SK-N-SH (cell line): Measurements from ENCODE around the gene HOXB5. TPM values are rescaled to one million over a fixed set of nuclear protein-coding genes. Genes with fewer than 3 reads are reported as not detected.

Source experiments
- CTCF ChIA-PET: fragments of 300-600, 350-600 bp; formaldehyde crosslinking; extraction: SDS; loops from one replicate; lab custom pipeline; 2021; lab: Yijun Ruan, JAX
- POLR2A ChIA-PET: fragments of 350-600 bp; sonication (Branson Sonifier 250); formaldehyde crosslinking; extraction: SDS; loops from one replicate; lab custom pipeline; 2020; ENCODE audit warnings: antibody characterized with exemption, inconsistent platforms; lab: Yijun Ruan, JAX
- DNase-seq: peaks from one replicate; pipeline ENCODE4 v3.0.0; 2012
- H2AFZ ChIP-seq: fragments of 200-600 bp; sonication (generic); 2 replicates; pipeline ENCODE4 v1.8.1; 2016; ENCODE audit warnings: antibody characterized with exemption, mild to moderate bottlenecking, low read depth
- H3F3A ChIP-seq: fragments of 200-600 bp; sonication (generic); replicated peaks from 2 replicates; pipeline ENCODE3; 2016; ENCODE audit warnings: antibody characterized with exemption, mild to moderate bottlenecking; ENCODE audit not compliant: insufficient read depth
- H3K27ac ChIP-seq, 2 experiments: fragments of 200-500 bp in 1 of 2; fragments of 200-600 bp in 1 of 2; sonication (Bioruptor generic) in 1 of 2; sonication (generic), shearing (Covaris generic) in 1 of 2; 2 replicates each; pipeline versions ENCODE4 v1.5.1 to v1.6.1; 2014 to 2016; ENCODE audit warnings: low read depth in 2 of 2, inconsistent platforms in 1 of 2, low read length in 1 of 2, mild to moderate bottlenecking in 1 of 2, mixed read lengths in 1 of 2
- H3K27me3 ChIP-seq: fragments of 200-600 bp; sonication (generic), shearing (Covaris generic); 2 replicates; pipeline ENCODE4 v1.6.1; 2016; ENCODE audit warnings: mixed run types; ENCODE audit not compliant: insufficient read depth
- H3K36me3 ChIP-seq, 2 experiments: fragments of 200-500 bp in 1 of 2; fragments of 200-600 bp in 1 of 2; sonication (Bioruptor generic) in 1 of 2; sonication (generic) in 1 of 2; replicated peaks in 1 of 2; 2 replicates each; pipeline versions ENCODE3 to v1.5.1; 2014 to 2016; ENCODE audit warnings: low read length in 1 of 2, mild to moderate bottlenecking in 1 of 2; ENCODE audit not compliant: insufficient read depth in 2 of 2, control insufficient read depth in 1 of 2
- H3K4me1 ChIP-seq, 2 experiments: fragments of 200-500 bp in 1 of 2; fragments of 200-600 bp in 1 of 2; sonication (Bioruptor generic) in 1 of 2; sonication (generic), shearing (Covaris generic) in 1 of 2; 2 replicates each; pipeline versions ENCODE4 v1.5.1 to v1.6.1; 2014 to 2016; ENCODE audit warnings: low read depth in 1 of 2, low read length in 1 of 2, mixed run types in 1 of 2; ENCODE audit not compliant: insufficient read depth in 2 of 2, control insufficient read depth in 1 of 2
- H3K4me2 ChIP-seq: fragments of 200-600 bp; sonication (generic), shearing (Covaris generic); 2 replicates; pipeline ENCODE4 v1.6.1; 2017; ENCODE audit warnings: mixed run types
- H3K4me3 ChIP-seq, 2 experiments: fragments of 200-500 bp in 1 of 2; fragments of 200-600 bp in 1 of 2; sonication (Bioruptor generic) in 1 of 2; sonication (generic), shearing (Covaris generic) in 1 of 2; 2 replicates each; pipeline versions ENCODE4 v1.5.1 to v1.8.1; 2014 to 2016; ENCODE audit warnings: low read depth in 2 of 2, inconsistent platforms in 1 of 2, low read length in 1 of 2, mild to moderate bottlenecking in 1 of 2, mixed read lengths in 1 of 2, moderate library complexity in 1 of 2
- H3K79me2 ChIP-seq: fragments of 200-600 bp; sonication (generic); 2 replicates; pipeline ENCODE4 v1.8.1; 2017; ENCODE audit warnings: mild to moderate bottlenecking; ENCODE audit not compliant: insufficient read depth
- H3K9ac ChIP-seq: fragments of 200-600 bp; sonication (generic); 2 replicates; pipeline ENCODE4 v1.6.1; 2017; ENCODE audit warnings: mixed run types
- H3K9me2 ChIP-seq: fragments of 200-600 bp; sonication (generic); 2 replicates; pipeline ENCODE4 v1.6.1; 2017; ENCODE audit warnings: mixed run types
- H3K9me3 ChIP-seq: fragments of 200-600 bp; sonication (generic); 2 replicates; pipeline ENCODE4 v1.6.1; 2017; ENCODE audit warnings: mixed run types, mild to moderate bottlenecking, moderate library complexity
- H4K20me1 ChIP-seq: fragments of 200-600 bp; sonication (generic); 2 replicates; pipeline ENCODE4 v1.6.1; 2017; ENCODE audit warnings: mild to moderate bottlenecking, mixed run types; ENCODE audit not compliant: insufficient read depth
- GATA2 ChIP-seq: sonication (generic); formaldehyde crosslinking; IDR thresholded peaks from 2 replicates; pipeline ENCODE4 v1.5.0; 2020; ENCODE audit warnings: mild to moderate bottlenecking, missing genetic modification reagents
- MEF2A ChIP-seq: IDR thresholded peaks from 2 replicates; pipeline ENCODE4 v1.4.0; 2012; ENCODE audit warnings: low read depth, borderline replicate concordance
- NFIC ChIP-seq: IDR thresholded peaks from 2 replicates; pipeline ENCODE4 v1.4.0; 2012; ENCODE audit warnings: borderline replicate concordance
- NRF1 ChIP-seq: IDR thresholded peaks from 2 replicates; pipeline ENCODE4 v1.6.1; 2012; ENCODE audit warnings: low read depth, mild to moderate bottlenecking, low read length
- RAD21 ChIP-seq: IDR thresholded peaks from 2 replicates; pipeline ENCODE4 v1.6.1; 2012; ENCODE audit warnings: mild to moderate bottlenecking, low read length
- SMC3 ChIP-seq: IDR thresholded peaks from 2 replicates; pipeline ENCODE4 v1.6.1; 2012; ENCODE audit warnings: low read depth, low read length, improper control_type of control experiment
- TAF1 ChIP-seq: IDR thresholded peaks from 2 replicates; pipeline ENCODE4 v1.6.1; 2012; ENCODE audit warnings: low read depth, mild to moderate bottlenecking, low read length, moderate library complexity, borderline replicate concordance
- TEAD4 ChIP-seq: IDR thresholded peaks from 2 replicates; pipeline ENCODE4 v1.4.0; 2012; ENCODE audit warnings: mild to moderate bottlenecking, borderline replicate concordance; ENCODE audit not compliant: insufficient read depth
- YY1 ChIP-seq: IDR thresholded peaks from 2 replicates; pipeline ENCODE4 v1.4.0; 2012; ENCODE audit warnings: low read depth, mild to moderate bottlenecking
- WGBS: methylation state at CpG from one replicate; pipeline ENCODE4 v1.1.6; 2017; ENCODE audit warnings: low lambda C conversion rate; 5-methylcytosine and 5-hydroxymethylcytosine counted together
- polyA plus RNA-seq, 3 experiments: library from polyadenylated mRNA; depleted of rRNA; stranded (reverse); fragments of >200 nt; gene quantifications; 2 replicates each; pipeline ENCODE4 v1.2.3, GENCODE V29; 2012
- TF ChIP-seq, protein P1 (sequence below): IDR thresholded peaks from 2 replicates; pipeline ENCODE4 v1.4.0; 2012; ENCODE audit warnings: low read depth, borderline replicate concordance
- TF ChIP-seq, protein P2 (sequence below): IDR thresholded peaks from 2 replicates; pipeline ENCODE4 v1.6.1; 2012; ENCODE audit warnings: mild to moderate bottlenecking, low read depth, low read length, moderate library complexity
- TF ChIP-seq, protein P3 (sequence below): IDR thresholded peaks from 2 replicates; pipeline ENCODE4 v1.4.0; 2012; ENCODE audit warnings: low read depth

Gene HOXB5
- polyA plus RNA-seq, 1 of the 3 experiments (the other 2 are of a cell fraction): not detected

- CTCF ChIA-PET: interaction anchor here (1.3 kb wide), 1 partner anchor 36 kb away, joined by 3 read pairs; no protein-coding TSS in a partner anchor
- Histone ChIP-seq H3K9me3 (no peaks in the 10 kb centered on the region), H3K4me1 (no peaks in the 10 kb centered on the region), H2AFZ (no peak overlapping the region), H3K79me2 (no peaks in the 10 kb centered on the region), H3K36me3 (no peaks in the 10 kb centered on the region), H3K27ac (no peak overlapping the region), H3K4me3 (no peak overlapping the region), H3K27me3 (peaks cover 100% of the 10 kb centered on the region), H3K9me2 (no peaks in the 10 kb centered on the region), H3K9ac (no peak overlapping the region), H4K20me1 (no peaks in the 10 kb centered on the region), H3K4me2 (no peak overlapping the region), H3F3A (no peaks in the 10 kb centered on the region)
- peak; percentile 35 for DNase-seq
- POLR2A ChIA-PET: no interaction called here
- WGBS: 23% methylated on average over 54 of the region's 58 CpGs
- no peak for TF ChIP-seq SMC3
- no peak for TF ChIP-seq NFIC
- no peak for TF ChIP-seq RAD21
- no peak for TF ChIP-seq TEAD4
- TF ChIP-seq, protein P1, sequence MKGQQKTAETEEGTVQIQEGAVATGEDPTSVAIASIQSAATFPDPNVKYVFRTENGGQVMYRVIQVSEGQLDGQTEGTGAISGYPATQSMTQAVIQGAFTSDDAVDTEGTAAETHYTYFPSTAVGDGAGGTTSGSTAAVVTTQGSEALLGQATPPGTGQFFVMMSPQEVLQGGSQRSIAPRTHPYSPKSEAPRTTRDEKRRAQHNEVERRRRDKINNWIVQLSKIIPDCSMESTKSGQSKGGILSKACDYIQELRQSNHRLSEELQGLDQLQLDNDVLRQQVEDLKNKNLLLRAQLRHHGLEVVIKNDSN: no peak
- no peak for TF ChIP-seq TAF1
- TF ChIP-seq GATA2 (CRISPR knock-in tag): no peak
- no peak for TF ChIP-seq NRF1
- TF ChIP-seq, protein P2, sequence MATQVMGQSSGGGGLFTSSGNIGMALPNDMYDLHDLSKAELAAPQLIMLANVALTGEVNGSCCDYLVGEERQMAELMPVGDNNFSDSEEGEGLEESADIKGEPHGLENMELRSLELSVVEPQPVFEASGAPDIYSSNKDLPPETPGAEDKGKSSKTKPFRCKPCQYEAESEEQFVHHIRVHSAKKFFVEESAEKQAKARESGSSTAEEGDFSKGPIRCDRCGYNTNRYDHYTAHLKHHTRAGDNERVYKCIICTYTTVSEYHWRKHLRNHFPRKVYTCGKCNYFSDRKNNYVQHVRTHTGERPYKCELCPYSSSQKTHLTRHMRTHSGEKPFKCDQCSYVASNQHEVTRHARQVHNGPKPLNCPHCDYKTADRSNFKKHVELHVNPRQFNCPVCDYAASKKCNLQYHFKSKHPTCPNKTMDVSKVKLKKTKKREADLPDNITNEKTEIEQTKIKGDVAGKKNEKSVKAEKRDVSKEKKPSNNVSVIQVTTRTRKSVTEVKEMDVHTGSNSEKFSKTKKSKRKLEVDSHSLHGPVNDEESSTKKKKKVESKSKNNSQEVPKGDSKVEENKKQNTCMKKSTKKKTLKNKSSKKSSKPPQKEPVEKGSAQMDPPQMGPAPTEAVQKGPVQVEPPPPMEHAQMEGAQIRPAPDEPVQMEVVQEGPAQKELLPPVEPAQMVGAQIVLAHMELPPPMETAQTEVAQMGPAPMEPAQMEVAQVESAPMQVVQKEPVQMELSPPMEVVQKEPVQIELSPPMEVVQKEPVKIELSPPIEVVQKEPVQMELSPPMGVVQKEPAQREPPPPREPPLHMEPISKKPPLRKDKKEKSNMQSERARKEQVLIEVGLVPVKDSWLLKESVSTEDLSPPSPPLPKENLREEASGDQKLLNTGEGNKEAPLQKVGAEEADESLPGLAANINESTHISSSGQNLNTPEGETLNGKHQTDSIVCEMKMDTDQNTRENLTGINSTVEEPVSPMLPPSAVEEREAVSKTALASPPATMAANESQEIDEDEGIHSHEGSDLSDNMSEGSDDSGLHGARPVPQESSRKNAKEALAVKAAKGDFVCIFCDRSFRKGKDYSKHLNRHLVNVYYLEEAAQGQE: no peak
- TF ChIP-seq MEF2A: no peak
- TF ChIP-seq YY1: no peak
- TF ChIP-seq, protein P3, sequence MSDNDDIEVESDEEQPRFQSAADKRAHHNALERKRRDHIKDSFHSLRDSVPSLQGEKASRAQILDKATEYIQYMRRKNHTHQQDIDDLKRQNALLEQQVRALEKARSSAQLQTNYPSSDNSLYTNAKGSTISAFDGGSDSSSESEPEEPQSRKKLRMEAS: no peak
These were observed 48.7 kb upstream of the HOXB5 start for GRCh38 chr17:48642059-48642842.
